ENCODE data around the gene SLC22A2.

DNA sequence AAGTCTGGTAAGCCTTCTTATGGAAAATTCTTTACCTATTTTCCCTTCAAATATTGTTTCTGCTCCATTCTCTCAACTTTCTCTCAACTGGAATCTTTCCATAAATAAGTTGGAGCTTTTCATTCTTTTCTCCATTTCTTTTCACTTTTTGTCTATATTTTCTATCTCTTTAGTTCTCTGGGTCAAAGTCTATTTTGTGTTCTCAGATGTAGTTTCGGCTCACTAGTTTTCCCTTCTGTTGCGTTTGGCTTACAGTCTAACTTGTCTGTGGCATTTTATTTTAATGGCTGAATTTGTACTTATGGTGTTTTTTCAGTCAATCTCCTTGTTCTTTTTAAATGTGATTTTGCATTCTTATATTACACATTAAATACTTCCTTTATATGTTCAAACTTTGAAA is 14.1 kb upstream of the SLC22A2 start:
- TF ChIP-seq, protein P1, sequence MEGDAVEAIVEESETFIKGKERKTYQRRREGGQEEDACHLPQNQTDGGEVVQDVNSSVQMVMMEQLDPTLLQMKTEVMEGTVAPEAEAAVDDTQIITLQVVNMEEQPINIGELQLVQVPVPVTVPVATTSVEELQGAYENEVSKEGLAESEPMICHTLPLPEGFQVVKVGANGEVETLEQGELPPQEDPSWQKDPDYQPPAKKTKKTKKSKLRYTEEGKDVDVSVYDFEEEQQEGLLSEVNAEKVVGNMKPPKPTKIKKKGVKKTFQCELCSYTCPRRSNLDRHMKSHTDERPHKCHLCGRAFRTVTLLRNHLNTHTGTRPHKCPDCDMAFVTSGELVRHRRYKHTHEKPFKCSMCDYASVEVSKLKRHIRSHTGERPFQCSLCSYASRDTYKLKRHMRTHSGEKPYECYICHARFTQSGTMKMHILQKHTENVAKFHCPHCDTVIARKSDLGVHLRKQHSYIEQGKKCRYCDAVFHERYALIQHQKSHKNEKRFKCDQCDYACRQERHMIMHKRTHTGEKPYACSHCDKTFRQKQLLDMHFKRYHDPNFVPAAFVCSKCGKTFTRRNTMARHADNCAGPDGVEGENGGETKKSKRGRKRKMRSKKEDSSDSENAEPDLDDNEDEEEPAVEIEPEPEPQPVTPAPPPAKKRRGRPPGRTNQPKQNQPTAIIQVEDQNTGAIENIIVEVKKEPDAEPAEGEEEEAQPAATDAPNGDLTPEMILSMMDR (IDR thresholded peaks at IDR 0.05) = no peak
- TF ChIP-seq POLR2A (IDR thresholded peaks at IDR 0.05) = no peak

All from lower leg skin (tissue), 3 donors.